B cell (primary cell): ENCODE measurements around the gene ZNF575. TPM values are rescaled to one million over a fixed set of nuclear protein-coding genes. Genes with fewer than 3 reads are reported as not detected.
"Not testable (repeated sequence)": the region's sequence is repeated elsewhere in the genome, so short reads cannot be mapped to it uniquely, and the experiment has no call there.

Experiments used
- ATAC-seq: fragments of 200-7000 bp; cut with Tn5 transposase; one replicate; pipeline ENCODE4 v1.10.0; 2021; ENCODE audit warnings: low read depth, mild to moderate bottlenecking, moderate number of reproducible peaks, moderate library complexity
- CTCF ChIA-PET: fragments of 350-600 bp; sonication (Branson Sonifier 250); formaldehyde crosslinking; loops from one replicate; lab custom pipeline; 2021; ENCODE audit warnings: antibody characterized with exemption, inconsistent platforms; lab: Charles Lee
- POLR2A ChIA-PET: fragments of 350-600 bp; sonication (Branson Sonifier 250); formaldehyde crosslinking; loops from one replicate; lab custom pipeline; 2021; ENCODE audit warnings: antibody characterized with exemption; lab: Charles Lee
- DNase-seq: peaks from one replicate; pipeline ENCODE4 v3.0.0; 2013
- H2AFZ ChIP-seq: 2 replicates; pipeline ENCODE4 v1.6.1; 2012; ENCODE audit warnings: mild to moderate bottlenecking, low read depth, low read length; ENCODE audit not compliant: insufficient read depth, poor library complexity, severe bottlenecking
- H3K27ac ChIP-seq, 2 donors: 1 replicate in 1 of 2; 2 replicates in 1 of 2; pipeline ENCODE4 v1.5.1; 2012 to 2013; ENCODE audit warnings: low read length in 2 of 2, mild to moderate bottlenecking in 2 of 2, moderate library complexity in 1 of 2
- H3K27me3 ChIP-seq, 4 experiments: fragments of 200-600 bp in 1 of 4; sonication (generic) in 1 of 4; replicated peaks in 1 of 4; 1 replicate in 2 of 4; 2 replicates in 2 of 4; pipeline versions ENCODE4 v1.6.1 to v1.7.0; 2013 to 2016; ENCODE audit warnings: low read length in 3 of 4, mild to moderate bottlenecking in 2 of 4, mixed read lengths in 1 of 4, moderate library complexity in 1 of 4; ENCODE audit not compliant: insufficient read depth in 4 of 4, control insufficient read depth in 3 of 4; ENCODE audit errors: control extremely low read depth in 1 of 4
- H3K36me3 ChIP-seq, 2 experiments: replicated peaks in 1 of 2; 1 replicate in 1 of 2; 2 replicates in 1 of 2; pipeline versions ENCODE4 v1.6.1 to v1.7.1; 2013; ENCODE audit warnings: low read length in 1 of 2; ENCODE audit not compliant: insufficient read depth in 2 of 2, control insufficient read depth in 1 of 2; ENCODE audit errors: control extremely low read depth in 1 of 2, extremely low read depth in 1 of 2
- H3K4me1 ChIP-seq, 2 donors: fragments of 200-600 bp in 1 of 2; sonication (generic) in 1 of 2; 1 replicate in 1 of 2; 2 replicates in 1 of 2; pipeline versions ENCODE4 v1.5.1 to v1.6.1; 2013 to 2017; ENCODE audit warnings: low read length in 2 of 2; ENCODE audit not compliant: control insufficient read depth in 2 of 2, insufficient read depth in 2 of 2
- H3K4me2 ChIP-seq: replicated peaks from 2 replicates; pipeline ENCODE3; 2012; ENCODE audit warnings: mild to moderate bottlenecking, low read depth, low read length; ENCODE audit not compliant: poor library complexity, severe bottlenecking
- H3K4me3 ChIP-seq, 5 experiments: fragments of 200-600 bp in 1 of 5; sonication (generic) in 1 of 5; 1 replicate in 3 of 5; 2 replicates in 2 of 5; pipeline versions ENCODE4 v1.5.1 to v1.7.0; 2011 to 2016; ENCODE audit warnings: low read length in 4 of 5, mild to moderate bottlenecking in 4 of 5, low read depth in 2 of 5, control low read depth in 1 of 5, moderate library complexity in 1 of 5; ENCODE audit not compliant: insufficient read depth in 1 of 5; ENCODE audit errors: control extremely low read depth in 1 of 5, extremely low read depth in 1 of 5
- H3K79me2 ChIP-seq: fragments of 200-600 bp; sonication (generic); one replicate; pipeline ENCODE4 v1.6.0; 2016; ENCODE audit warnings: low read length; ENCODE audit not compliant: control insufficient read depth, insufficient read depth
- H3K9ac ChIP-seq: fragments of 200-600 bp; sonication (generic); 2 replicates; pipeline ENCODE4 v1.6.1; 2017; ENCODE audit warnings: mild to moderate bottlenecking, low read length, moderate library complexity
- H3K9me3 ChIP-seq, 3 donors: one replicate each; pipeline versions ENCODE4 v1.6.1 to v1.7.1; 2013; ENCODE audit warnings: low read length in 2 of 3; ENCODE audit not compliant: control insufficient read depth in 2 of 3, insufficient read depth in 1 of 3; ENCODE audit errors: control extremely low read depth in 1 of 3
- H4K20me1 ChIP-seq: 2 replicates; pipeline ENCODE4 v1.6.0; 2012; ENCODE audit warnings: mild to moderate bottlenecking, low read length; ENCODE audit not compliant: insufficient read depth, control insufficient read depth, poor library complexity, severe bottlenecking
- H3K27ac Mint-ChIP-seq: one replicate; pipeline ENCODE4 v1.8.0; 2021; ENCODE audit warnings: mixed read lengths
- H3K27me3 Mint-ChIP-seq: one replicate; pipeline ENCODE4 v1.8.0; 2021; ENCODE audit warnings: mixed read lengths
- H3K4me1 Mint-ChIP-seq: one replicate; pipeline ENCODE4 v1.8.0; 2021; ENCODE audit warnings: mixed read lengths
- H3K4me3 Mint-ChIP-seq: one replicate; pipeline ENCODE4 v1.8.0; 2021; ENCODE audit warnings: mixed read lengths
- H3K9me3 Mint-ChIP-seq: one replicate; pipeline ENCODE4 v1.8.0; 2022; ENCODE audit warnings: mixed read lengths; ENCODE audit not compliant: insufficient read depth
- EZH2 ChIP-seq: IDR thresholded peaks from 2 replicates; pipeline ENCODE4 v1.6.1; 2012; ENCODE audit warnings: borderline replicate concordance, low read depth, mild to moderate bottlenecking, moderate library complexity, low read length; ENCODE audit not compliant: insufficient read depth, poor library complexity, severe bottlenecking
- WGBS: methylation state at CpG from one replicate; pipeline ENCODE4 v1.1.5; 2013; ENCODE audit warnings: missing lambda C conversion rate; ENCODE audit not compliant: insufficient coverage; 5-methylcytosine and 5-hydroxymethylcytosine counted together
- intact Hi-C: fragments of 100-400 bp; cut with micrococcal nuclease; formaldehyde crosslinking; loops from one replicate; pipeline ENCODE4 v1.10.0; 2022
- polyA plus RNA-seq: library from polyadenylated mRNA; depleted of rRNA; stranded (reverse); fragments of >200 nt; gene quantifications from 2 replicates; pipeline ENCODE4 v1.2.3, GENCODE V29; 2012
- total RNA-seq, 2 donors: library from RNA; stranded (reverse); fragments of 120-200 nt in 1 of 2; gene quantifications; 1 replicate in 1 of 2; 2 replicates in 1 of 2; pipeline versions ENCODE4 v1.2.3 to v1.2.4, GENCODE V29; 2013 to 2022
- TF ChIP-seq, protein P1 (sequence below): fragments of 200-600 bp; IDR thresholded peaks from one replicate; pipeline ENCODE4 v1.8.0; 2022; ENCODE audit warnings: antibody characterized with exemption, mild to moderate bottlenecking

ZNF575 gene
- total and polyA plus RNA-seq, 2 donors (not counting 1 experiment from before 2014, with no cell fraction given) = 2.3 to 4.0 TPM

DNA sequence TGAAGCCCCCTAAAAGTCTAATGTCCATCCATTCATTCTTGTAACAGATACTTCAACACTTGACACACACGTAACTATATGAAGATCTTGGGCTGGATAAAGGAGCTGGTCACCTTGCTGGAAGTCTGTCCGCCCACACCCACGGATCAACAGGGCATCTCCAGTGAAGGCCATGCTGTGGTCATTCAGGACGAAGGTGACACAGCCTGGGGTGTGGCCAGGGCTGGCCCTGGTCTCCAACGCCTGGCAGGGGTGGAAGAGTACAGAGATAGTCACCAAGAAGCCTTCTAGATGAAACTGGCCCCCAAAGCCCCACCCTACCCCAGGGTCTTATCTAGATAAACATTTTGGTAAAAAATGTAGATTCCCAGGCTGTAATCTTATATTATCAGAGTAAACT lies 21.7 kb upstream of the ZNF575 start:
- H3K79me2 ChIP-seq = no peaks in the 10 kb centered on the region
- H3K9me3 ChIP-seq = no peaks in the 10 kb centered on the region
- H3K27ac ChIP-seq = no peak overlapping the region
- Mint-ChIP-seq H3K27me3 (no peaks in the 10 kb centered on the region), H3K4me3 (no peak overlapping the region), H3K27ac (no peak overlapping the region), H3K9me3 (no peaks in the 10 kb centered on the region), H3K4me1 (no peaks in the 10 kb centered on the region)
- no peak overlapping the region for H3K4me2 ChIP-seq
- ChIA-PET CTCF (interaction anchor here (1.8 to 2.5 kb wide), 2 partner anchors 64 to 79 kb away, joined by 5 to 18 read pairs; no protein-coding TSS in a partner anchor), POLR2A (interaction anchor here (0.6 kb wide), 1 partner anchor 63 kb away, joined by 7 read pairs; no protein-coding TSS in a partner anchor)
- DNase-seq (no peak), ATAC-seq (no peak)
- H3K36me3 ChIP-seq = peaks cover 0 to 1% of the 10 kb centered on the region in 2 experiments
- H3K4me1 ChIP-seq = no peaks in the 10 kb centered on the region
- H2AFZ ChIP-seq = no peak overlapping the region
- no peaks in the 10 kb centered on the region for H4K20me1 ChIP-seq
- H3K9ac ChIP-seq = no peak overlapping the region
- no peak for TF ChIP-seq EZH2
- TF ChIP-seq, protein P1, sequence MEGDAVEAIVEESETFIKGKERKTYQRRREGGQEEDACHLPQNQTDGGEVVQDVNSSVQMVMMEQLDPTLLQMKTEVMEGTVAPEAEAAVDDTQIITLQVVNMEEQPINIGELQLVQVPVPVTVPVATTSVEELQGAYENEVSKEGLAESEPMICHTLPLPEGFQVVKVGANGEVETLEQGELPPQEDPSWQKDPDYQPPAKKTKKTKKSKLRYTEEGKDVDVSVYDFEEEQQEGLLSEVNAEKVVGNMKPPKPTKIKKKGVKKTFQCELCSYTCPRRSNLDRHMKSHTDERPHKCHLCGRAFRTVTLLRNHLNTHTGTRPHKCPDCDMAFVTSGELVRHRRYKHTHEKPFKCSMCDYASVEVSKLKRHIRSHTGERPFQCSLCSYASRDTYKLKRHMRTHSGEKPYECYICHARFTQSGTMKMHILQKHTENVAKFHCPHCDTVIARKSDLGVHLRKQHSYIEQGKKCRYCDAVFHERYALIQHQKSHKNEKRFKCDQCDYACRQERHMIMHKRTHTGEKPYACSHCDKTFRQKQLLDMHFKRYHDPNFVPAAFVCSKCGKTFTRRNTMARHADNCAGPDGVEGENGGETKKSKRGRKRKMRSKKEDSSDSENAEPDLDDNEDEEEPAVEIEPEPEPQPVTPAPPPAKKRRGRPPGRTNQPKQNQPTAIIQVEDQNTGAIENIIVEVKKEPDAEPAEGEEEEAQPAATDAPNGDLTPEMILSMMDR = no peak
- WGBS = 97% methylated on average over 4 of the region's 5 CpGs
- H3K27me3 ChIP-seq = no peaks in the 10 kb centered on the region
- intact Hi-C loops = loop anchor here (10.0 kb wide), 1 partner anchor 317 kb away; no protein-coding TSS in a partner anchor
- H3K4me3 ChIP-seq = no peak overlapping the region

DNA sequence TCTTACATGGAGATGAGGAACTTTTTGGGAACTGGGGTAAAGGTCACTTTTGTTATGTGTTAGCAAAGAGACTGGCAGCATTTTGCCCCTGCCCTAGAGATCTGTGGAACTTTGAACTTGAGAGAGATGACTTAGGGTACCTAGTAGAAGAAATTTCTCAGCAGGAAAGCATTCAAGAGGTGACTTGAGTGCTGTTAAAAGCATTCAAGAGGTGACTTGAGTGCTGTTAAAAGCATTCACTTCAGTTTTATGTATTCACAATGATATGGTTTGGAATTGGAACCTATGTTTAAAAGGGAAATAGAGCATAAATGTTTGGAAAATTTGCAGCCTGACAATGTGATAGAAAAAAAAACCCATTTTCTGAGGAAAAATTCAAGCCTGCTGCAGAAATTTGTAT lies 20.6 kb upstream of the ZNF575 start:
- H3K4me3 Mint-ChIP-seq, H4K20me1 ChIP-seq, H3K9me3 Mint-ChIP-seq, H3K79me2 ChIP-seq, H3K9me3 ChIP-seq, ATAC-seq, POLR2A ChIA-PET, H2AFZ ChIP-seq, H3K4me1 ChIP-seq, H3K27me3 Mint-ChIP-seq, H3K4me1 Mint-ChIP-seq, H3K27ac ChIP-seq, H3K4me3 ChIP-seq, H3K36me3 ChIP-seq, H3K4me2 ChIP-seq, DNase-seq, H3K27me3 ChIP-seq, H3K9ac ChIP-seq, H3K27ac Mint-ChIP-seq: not testable (repeated sequence)
- CTCF ChIA-PET = interaction anchor here (2.1 kb wide), 1 partner anchor 65 kb away, joined by 9 read pairs; no protein-coding TSS in a partner anchor
- intact Hi-C loops = loop anchor here (10.0 kb wide), 1 partner anchor 318 kb away; no protein-coding TSS in a partner anchor
